Inflammatory macrophage treated with lipopolysaccharide for 4 hours (primary cell): ENCODE data around the gene CPT2.

ENCODE experiments used
- DNase-seq: peaks from one replicate; pipeline ENCODE4 v3.0.0-alpha.2; 2020

CPT2 gene

GRCh38 chr1:53220171-53220961, 23.7 kb downstream of the CPT2 start, which contains the start of gene CZIB:
Gene CZIB, minus strand, starts transcription at chr1:53220634. Its CDS starts 59 bp downstream, at chr1:53220575.
- peak; percentile 89 for DNase-seq

- DNase-seq = no peak
These were observed 24.3 kb downstream of the CPT2 start for GRCh38 chr1:53220962-53221286.

GRCh38 chr1:53237638-53238037, 41.0 kb downstream of the CPT2 start:
- no peak for DNase-seq

GRCh38 chr1:53238197-53239155, 41.9 kb downstream of the CPT2 start, which contains the start of gene MAGOH:
Gene MAGOH, minus strand, starts transcription at chr1:53238518. Its CDS starts 70 bp downstream, at chr1:53238448.
- DNase-seq = peak; percentile 97

- DNase-seq = no peak
These were observed 45.2 kb downstream of the CPT2 start for GRCh38 chr1:53241828-53242227.

GRCh38 chr1:53242381-53242780, 45.8 kb downstream of the CPT2 start:
- no peak for DNase-seq

GRCh38 chr1:53244141-53244540, 47.5 kb downstream of the CPT2 start:
- DNase-seq = no peak

GRCh38 chr1:53246261-53247134, 49.9 kb downstream of the CPT2 start:
- no peak for DNase-seq

- DNase-seq = no peak
These were observed 53.1 kb downstream of the CPT2 start for GRCh38 chr1:53249706-53250105.

GRCh38 chr1:53250325-53250724, 53.7 kb downstream of the CPT2 start:
- DNase-seq = no peak

GRCh38 chr1:53254011-53254640, 57.5 kb downstream of the CPT2 start:
- DNase-seq = no peak

GRCh38 chr1:53255031-53255430, 58.4 kb downstream of the CPT2 start:
- DNase-seq = no peak

GRCh38 chr1:53256511-53257453, 60.2 kb downstream of the CPT2 start:
- no peak for DNase-seq

- no peak for DNase-seq
These were observed 60.9 kb downstream of the CPT2 start for GRCh38 chr1:53257454-53258081.

GRCh38 chr1:53258216-53258615, 61.6 kb downstream of the CPT2 start:
- DNase-seq = no peak

- DNase-seq = no peak
These were observed 63.3 kb downstream of the CPT2 start for GRCh38 chr1:53259932-53260331.

- no peak for DNase-seq
These were observed 64.1 kb downstream of the CPT2 start for GRCh38 chr1:53260631-53261247.

- DNase-seq = no peak
These were observed 65.4 kb downstream of the CPT2 start for GRCh38 chr1:53262000-53262399.
